ENCODE measurements around the gene FARP1.
"Not testable (repeated sequence)": the region's sequence is repeated elsewhere in the genome, so short reads cannot be mapped to it uniquely, and the experiment has no call there.

Gene FARP1

GRCh38 chr13:98344392-98344791 is 201.5 kb downstream of the FARP1 start:
- no peak for DNase-seq

GRCh38 chr13:98345107-98345935 is 202.4 kb downstream of the FARP1 start:
- peak in 2 of 4 experiments; percentile 13 to 18 for DNase-seq

GRCh38 chr13:98346904-98347636 is 204.2 kb downstream of the FARP1 start:
- no peak for DNase-seq

GRCh38 chr13:98347756-98348155 is 204.9 kb downstream of the FARP1 start:
- no peak for DNase-seq

DNA sequence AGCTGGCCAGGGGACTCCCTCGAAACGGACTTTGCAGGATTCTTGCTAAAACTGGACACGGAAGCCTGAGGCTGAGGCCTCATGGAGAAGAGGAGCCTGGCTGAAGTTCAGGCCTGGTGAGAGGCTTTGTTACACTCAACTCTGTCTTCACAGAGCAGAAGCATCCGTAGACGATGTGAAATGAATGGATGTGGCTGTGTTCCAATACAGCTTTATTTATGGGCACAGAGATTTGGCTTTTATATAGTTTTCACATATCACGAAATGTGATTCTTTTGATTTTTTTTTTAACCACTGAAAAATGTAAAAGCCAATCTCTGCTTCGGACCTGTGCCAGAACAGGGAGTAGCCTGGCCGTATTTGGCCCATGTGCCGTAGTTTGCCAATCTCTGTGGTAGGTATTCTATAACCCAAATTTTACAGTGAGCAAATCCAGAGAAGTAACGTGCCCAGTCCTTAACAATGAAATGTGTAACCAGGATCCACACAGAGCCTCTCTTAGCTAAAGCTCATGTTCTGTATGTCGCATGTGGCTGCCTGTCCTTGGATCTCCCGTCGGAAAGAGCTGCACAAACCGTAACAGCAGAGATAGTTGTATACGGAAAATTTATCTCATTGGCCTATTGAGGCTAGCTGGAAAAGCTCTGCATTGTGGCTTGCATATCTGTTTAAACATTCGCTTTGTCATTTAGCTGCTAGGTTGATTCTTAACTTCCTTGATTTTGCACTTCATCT is 205.7 kb downstream of the FARP1 start:
- no peak for DNase-seq

- no peak for DNase-seq
Observed at GRCh38 chr13:98349731-98350305, 206.9 kb downstream of the FARP1 start.

DNA sequence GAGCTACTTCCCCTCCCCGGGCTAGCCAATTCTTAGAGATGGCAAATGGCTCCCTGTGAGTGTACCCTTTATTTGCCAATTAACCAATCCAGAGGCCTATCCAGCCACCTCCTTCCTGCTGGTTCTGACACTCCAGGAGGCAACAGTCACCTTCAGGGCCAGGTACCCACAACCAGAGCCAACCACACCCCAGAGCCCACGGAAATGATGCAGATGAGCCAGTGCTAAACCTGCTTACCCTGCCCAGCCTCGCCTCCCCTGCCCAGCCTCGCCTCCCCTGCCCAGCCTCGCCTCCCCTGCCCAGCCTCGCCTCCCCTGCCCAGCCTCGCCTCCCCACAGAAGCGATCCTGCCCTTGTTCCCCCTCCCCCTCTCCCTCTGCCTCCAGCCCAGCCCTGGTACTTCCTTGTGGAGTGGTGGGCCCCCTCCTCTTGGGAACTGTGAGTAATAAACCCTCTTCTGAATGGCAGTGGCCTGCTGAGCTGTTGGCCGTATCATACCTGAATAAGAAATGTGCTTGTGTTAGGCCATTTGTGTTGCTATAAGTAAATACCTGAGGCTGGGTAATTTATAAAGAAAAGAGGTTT is 207.9 kb downstream of the FARP1 start:
- DNase-seq = no peak

- no peak for DNase-seq
Observed at GRCh38 chr13:98351636-98352035, 208.7 kb downstream of the FARP1 start.

- no peak for DNase-seq
Observed at GRCh38 chr13:98352226-98352625, 209.3 kb downstream of the FARP1 start.

DNA sequence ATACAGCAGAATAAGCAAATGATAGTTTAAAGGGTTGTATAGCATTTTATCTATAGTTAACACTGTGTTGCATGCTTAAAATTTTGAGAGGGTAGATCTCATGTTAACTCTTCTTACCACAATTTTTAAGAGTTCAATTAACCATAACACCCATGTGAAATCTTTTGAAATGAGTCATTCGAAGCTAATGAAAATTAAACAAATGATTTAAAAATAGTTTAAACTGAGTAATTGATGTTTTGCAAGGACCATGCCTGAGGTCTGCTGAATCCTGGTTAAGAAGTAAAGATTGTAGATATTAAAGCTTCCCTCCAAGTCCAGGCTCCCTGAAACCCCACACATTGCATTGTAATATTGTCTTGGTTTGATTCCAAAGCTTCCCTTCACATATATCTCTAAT is 210.9 kb downstream of the FARP1 start:
- DNase-seq = no peak

DNA sequence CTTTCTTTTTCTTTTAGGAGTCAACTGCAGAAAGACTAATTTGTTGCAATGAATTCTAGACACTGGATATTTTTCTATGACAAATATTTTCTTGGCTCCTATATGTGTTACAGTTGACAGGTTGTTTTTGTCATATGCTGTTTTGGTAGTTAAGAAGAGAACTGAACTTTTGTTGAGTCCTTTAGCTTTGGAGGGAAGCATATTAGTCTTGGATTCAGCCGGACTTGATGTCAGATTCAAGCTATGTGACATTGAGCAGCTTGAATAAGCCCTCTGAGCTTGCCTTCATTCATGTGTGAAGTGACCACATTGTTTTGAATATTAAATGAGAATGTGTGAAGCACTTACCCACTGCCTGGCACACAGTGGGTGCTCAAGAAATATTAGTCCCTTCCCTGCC is 216.0 kb downstream of the FARP1 start:
- DNase-seq = no peak

DNA sequence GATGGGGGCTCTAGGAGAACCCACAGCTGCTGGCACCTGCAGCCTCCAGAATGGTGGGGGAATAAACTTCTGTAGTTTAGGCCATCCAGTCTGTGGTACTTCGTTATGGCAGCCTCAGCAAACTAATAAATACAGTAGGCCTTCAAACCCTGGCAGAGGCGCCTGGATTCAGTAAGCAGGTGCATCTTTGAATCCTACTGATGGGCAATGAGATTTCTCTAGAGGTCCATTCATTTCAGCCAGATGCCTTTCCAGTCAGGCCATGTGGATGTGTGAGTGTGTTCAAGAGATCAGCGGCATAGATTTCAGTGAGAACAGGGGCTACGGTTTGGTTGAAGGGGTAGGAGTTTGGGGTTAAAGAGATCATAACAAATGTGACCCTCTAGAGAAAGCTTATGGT is 217.7 kb downstream of the FARP1 start:
- no peak for DNase-seq

- DNase-seq = no peak
Observed at GRCh38 chr13:98363326-98363725, 220.4 kb downstream of the FARP1 start.

DNA sequence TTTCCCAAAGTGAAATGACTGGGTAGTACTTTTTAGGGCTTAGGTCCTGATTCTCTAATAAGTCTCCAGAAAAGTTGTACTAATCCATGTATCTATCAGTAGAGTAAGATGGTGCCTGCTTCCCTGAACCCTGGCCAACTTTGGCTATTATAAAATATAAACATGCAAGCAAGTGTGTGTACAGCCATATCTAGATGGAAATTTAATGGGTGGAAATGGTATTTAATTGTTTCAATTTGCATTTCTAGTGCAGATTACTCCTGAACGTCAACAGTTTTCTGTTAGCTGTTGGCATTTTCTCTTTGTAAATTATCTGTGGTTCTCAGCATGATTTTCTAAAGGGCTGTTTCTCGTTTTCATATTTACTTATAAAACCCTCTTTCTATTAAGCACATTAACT is 221.3 kb downstream of the FARP1 start:
- DNase-seq = no peak

DNA sequence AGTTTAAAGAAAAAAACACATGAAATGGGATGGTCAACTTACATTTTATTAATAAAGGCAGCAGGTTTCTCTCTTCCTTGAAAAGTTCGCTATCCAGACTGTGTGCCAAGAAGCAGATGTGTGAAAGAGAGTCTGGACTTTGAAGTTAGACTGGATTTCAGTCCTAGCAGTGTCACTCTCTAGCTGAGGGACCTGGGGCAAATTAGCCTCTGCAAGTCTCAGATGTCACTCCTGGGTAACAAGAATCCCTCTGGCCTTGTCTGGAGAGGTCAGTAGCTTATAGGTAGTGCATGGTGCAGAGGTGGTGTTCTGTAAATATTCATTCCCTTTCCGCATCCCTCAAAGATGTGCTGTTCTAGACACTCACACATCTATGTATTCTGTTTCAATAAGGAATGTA is 221.8 kb downstream of the FARP1 start:
- DNase-seq = no peak

GRCh38 chr13:98365302-98365701 is 222.4 kb downstream of the FARP1 start:
- DNase-seq = no peak

DNA sequence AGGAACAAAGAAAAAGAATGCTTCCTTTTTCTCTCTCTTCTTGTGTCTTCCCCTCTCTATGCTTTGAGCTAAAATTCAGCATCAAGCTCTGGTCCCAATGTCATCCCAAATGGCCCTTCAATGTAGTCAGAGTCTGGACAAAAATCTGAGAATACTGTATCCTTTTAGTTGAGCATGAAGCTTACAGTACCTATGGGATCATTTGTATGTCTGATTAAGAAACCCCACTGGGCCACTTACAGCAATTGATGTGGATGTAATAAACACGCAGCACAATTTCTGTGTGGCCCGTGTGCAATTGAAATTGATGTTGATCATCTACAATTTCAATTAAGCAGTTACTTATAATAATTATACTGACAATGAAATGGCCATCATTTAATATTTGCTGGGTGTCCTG is 223.1 kb downstream of the FARP1 start:
- DNase-seq = no peak

DNA sequence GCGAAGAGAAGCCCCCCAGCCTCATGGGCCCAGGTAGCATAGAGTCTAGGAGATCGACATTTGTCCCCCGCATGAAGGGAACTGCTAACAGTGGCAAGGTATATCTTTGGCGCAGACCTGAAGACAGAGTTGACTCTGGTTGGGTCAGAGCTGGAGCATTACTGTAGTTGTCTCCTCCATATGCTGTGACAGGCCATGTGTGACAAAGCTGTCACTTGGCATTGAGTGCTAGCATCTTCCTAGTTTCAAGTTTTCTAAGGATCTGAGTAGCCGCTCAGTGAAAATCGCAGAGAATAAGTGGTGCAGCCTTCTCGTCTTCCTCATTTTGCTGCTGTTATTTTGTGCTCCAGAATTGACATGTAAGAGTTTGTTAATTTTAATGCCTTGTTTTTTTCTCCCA is 223.5 kb downstream of the FARP1 start:
- no peak for DNase-seq

GRCh38 chr13:98366959-98367358 is 224.1 kb downstream of the FARP1 start:
- no peak for DNase-seq

- DNase-seq = no peak
Observed at GRCh38 chr13:98368019-98368418, 225.1 kb downstream of the FARP1 start.

DNA sequence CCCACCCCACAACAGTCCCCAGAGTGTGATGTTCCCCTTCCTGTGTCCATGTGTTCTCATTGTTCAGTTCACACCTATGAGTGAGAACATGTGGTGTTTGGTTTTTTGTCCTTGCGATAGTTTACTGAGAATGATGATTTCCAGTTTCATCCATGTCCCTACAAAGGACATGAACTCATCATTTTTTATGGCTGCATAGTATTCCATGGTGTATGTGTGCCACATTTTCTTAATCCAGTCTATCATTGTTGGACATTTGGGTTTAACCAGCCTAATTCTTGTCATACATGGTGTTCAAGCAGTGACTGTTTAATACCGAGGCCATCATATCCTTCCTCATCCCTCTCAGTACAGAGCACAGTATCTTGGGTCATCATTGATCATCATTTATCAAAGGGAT is 226.6 kb downstream of the FARP1 start:
- not testable (repeated sequence) for DNase-seq

GRCh38 chr13:98370261-98370660 is 227.4 kb downstream of the FARP1 start:
- DNase-seq = no peak

Measured in suppressor macrophage (primary cell).